22Rv1 (cell line): ENCODE measurements around the gene VEZT.

Source experiments
- H3K27ac ChIP-seq: fragments of 450-650 bp; 2 replicates; pipeline ENCODE4 v1.5.1; 2017
- ZFX ChIP-seq: fragments of 450-650 bp; IDR thresholded peaks from 2 replicates; pipeline ENCODE4 v1.6.1; 2017; ENCODE audit warnings: antibody characterized with exemption, borderline replicate concordance
- TF ChIP-seq, protein P1 (sequence below): fragments of 450-650 bp; IDR thresholded peaks from 2 replicates; pipeline ENCODE4 v1.5.1; 2017; ENCODE audit warnings: mild to moderate bottlenecking

VEZT gene

DNA sequence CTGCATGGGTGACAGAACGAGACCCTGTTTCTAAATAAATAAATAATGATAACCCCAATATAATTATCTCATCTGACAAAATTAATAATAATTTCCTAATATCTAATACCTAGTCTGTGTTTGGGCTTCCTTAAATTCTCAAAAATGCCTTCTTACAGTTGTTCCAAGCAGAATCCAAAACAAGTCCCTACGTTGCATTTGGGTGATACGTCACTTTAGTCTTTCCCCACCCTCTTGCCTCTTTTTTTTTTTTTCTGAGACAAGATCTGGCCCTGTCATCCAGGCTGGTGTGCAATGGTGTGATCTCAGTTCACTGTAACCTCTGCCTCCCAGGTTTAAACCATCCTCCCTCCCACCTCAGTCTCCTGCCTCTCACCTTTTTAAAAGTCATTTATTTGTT is 26.7 kb downstream of the VEZT start:
- H3K27ac ChIP-seq = no peak overlapping the region
- TF ChIP-seq, protein P1, sequence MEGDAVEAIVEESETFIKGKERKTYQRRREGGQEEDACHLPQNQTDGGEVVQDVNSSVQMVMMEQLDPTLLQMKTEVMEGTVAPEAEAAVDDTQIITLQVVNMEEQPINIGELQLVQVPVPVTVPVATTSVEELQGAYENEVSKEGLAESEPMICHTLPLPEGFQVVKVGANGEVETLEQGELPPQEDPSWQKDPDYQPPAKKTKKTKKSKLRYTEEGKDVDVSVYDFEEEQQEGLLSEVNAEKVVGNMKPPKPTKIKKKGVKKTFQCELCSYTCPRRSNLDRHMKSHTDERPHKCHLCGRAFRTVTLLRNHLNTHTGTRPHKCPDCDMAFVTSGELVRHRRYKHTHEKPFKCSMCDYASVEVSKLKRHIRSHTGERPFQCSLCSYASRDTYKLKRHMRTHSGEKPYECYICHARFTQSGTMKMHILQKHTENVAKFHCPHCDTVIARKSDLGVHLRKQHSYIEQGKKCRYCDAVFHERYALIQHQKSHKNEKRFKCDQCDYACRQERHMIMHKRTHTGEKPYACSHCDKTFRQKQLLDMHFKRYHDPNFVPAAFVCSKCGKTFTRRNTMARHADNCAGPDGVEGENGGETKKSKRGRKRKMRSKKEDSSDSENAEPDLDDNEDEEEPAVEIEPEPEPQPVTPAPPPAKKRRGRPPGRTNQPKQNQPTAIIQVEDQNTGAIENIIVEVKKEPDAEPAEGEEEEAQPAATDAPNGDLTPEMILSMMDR = no peak
- TF ChIP-seq ZFX = no peak

DNA sequence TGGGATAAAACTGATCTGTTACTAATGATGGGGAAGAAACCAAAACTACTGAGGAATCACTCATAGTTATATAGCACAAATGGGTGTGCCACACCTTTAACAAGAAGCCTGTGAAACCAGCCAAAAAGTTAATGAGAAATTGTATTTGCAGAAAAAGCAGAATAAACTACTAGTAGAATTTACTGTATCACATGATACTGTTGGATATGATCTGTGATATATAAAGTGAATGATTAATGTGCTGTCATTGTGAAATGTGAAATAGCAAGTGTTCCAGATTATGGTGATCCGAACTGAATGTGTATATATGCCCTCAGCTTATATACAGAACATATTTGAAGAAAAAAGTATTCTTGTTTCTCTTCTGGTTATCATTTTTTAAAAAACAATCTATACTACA is 30.5 kb downstream of the VEZT start:
- no peak overlapping the region for H3K27ac ChIP-seq
- no peak for TF ChIP-seq ZFX
- TF ChIP-seq, protein P1 = no peak

DNA sequence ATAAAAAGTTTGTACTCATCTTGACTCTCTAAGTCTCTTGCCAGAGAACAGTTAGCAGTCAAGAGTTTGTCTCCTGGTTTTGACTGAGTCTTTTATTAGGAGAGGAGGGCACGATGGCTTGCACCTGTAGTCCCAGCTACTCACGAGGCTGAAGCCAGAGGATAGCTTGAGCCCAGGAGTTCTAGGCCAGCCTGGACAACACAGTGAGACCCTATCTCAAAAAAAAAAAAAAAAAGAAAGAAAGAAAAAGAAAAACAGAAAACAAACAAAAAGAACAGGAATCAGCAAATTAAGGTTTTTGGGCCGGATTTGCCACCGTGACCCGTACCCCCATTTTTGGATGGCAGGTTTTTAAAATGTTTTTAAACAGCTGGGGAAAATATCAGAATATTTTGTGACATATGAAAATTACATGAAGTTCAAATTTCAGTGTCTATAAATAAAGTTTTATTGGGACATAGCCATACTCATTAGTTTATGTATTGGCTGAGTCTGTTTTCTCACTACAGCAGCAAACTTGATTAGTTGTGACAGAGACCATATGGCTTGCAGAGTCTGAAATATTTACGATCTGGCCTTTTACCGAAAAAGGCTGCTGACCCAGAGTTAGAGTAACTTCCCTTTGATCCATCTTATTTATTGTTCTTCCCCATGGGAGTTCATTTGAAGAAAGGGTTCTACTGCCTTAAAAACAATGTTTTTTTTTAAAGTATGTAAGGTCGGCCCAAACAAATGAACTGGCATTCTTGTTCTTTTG is 31.2 kb downstream of the VEZT start:
- no peak overlapping the region for H3K27ac ChIP-seq
- TF ChIP-seq ZFX = no peak
- TF ChIP-seq, protein P1 = no peak

DNA sequence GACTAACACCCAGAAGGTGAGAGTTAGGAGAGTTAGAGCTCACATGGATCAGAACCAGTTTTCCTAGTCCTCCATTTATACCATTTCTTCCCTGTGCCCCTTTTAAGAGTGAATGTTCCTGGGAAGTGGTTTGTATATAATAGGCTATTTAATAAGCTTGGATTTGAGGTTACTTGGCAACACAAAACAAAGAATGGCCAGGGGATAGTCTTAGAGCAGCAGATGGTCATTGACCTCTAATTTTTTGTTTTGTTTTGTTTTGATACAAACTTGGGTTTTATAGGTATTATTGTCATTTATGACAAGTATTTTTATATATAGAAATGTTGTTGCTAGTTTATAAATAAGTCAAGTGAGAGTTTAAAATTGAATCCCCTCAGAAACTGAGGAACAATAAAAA is 35.8 kb downstream of the VEZT start:
- TF ChIP-seq ZFX = no peak
- TF ChIP-seq, protein P1 = no peak
- H3K27ac ChIP-seq = no peak overlapping the region

DNA sequence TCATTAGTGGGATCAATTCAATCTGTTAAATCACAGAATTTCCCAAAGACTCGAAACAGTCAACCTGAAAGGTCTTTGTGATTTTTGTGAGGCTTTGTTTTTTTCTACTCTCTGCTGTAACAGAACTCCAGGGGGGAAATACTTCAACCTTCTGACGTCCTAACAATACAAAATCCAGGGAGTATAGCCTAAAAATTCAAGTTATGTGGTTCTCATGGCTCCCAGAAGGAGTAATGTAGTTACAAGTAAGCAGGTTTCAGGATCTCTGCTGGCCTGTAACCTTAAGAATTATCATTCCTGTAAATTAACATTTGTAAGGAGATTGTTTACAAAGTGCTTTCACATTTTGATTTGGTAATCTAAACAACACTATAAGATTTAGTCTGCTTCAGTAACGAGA is 39.9 kb downstream of the VEZT start:
- no peak overlapping the region for H3K27ac ChIP-seq
- no peak for TF ChIP-seq ZFX
- TF ChIP-seq, protein P1 = no peak

DNA sequence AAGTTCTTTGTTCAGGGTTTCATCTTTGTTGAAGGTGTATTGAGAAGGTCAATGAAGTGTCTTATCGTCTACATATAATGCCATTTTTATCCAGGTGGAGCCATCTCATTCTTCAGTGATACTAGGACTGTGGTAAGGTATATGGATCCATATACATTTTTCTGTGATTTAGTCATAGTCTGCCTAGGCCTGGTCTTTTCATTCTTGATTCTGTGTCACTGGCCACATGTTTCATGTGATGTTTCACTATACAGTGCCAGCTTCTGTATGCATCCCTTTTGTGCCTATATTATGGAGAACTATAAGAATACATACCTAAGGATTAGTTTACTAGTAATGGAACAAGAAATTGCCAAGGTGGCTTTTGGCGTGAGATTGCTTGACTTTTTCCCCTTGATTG is 40.5 kb downstream of the VEZT start:
- no peak overlapping the region for H3K27ac ChIP-seq
- TF ChIP-seq, protein P1 = no peak
- no peak for TF ChIP-seq ZFX

DNA sequence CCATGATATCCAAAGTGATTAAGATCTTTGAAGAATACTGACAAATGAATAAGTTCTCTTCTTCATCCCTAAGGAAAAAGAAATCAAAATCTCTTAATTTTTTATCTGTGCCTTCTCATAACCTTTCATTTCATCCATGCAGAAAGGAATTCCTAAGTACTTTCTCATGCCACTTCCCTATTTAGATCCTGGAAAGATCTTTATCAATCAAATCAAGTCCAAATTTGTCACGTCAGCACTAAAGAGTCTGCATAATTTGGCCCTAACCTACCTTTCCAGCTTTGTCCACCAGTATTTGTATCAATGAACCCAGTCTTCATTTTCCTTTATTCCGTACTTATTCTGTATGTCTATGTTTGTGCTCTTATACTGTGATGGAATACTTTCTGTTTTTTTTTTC is 41.2 kb downstream of the VEZT start:
- H3K27ac ChIP-seq = no peak overlapping the region
- TF ChIP-seq, protein P1 = no peak
- TF ChIP-seq ZFX = no peak
